GM10266 (cell line): ENCODE data around the gene NCOR2.

Source experiments
- DNase-seq: peaks from one replicate; pipeline ENCODE4 v3.0.0; 2012; ENCODE audit errors: extremely low spot score
- TF ChIP-seq, protein P1 (sequence below): IDR thresholded peaks from 2 replicates; pipeline ENCODE4 v1.5.1; 2012; ENCODE audit warnings: mild to moderate bottlenecking, low read depth; ENCODE audit not compliant: control insufficient read depth, insufficient read depth; ENCODE audit errors: missing control alignments

NCOR2 gene

DNA sequence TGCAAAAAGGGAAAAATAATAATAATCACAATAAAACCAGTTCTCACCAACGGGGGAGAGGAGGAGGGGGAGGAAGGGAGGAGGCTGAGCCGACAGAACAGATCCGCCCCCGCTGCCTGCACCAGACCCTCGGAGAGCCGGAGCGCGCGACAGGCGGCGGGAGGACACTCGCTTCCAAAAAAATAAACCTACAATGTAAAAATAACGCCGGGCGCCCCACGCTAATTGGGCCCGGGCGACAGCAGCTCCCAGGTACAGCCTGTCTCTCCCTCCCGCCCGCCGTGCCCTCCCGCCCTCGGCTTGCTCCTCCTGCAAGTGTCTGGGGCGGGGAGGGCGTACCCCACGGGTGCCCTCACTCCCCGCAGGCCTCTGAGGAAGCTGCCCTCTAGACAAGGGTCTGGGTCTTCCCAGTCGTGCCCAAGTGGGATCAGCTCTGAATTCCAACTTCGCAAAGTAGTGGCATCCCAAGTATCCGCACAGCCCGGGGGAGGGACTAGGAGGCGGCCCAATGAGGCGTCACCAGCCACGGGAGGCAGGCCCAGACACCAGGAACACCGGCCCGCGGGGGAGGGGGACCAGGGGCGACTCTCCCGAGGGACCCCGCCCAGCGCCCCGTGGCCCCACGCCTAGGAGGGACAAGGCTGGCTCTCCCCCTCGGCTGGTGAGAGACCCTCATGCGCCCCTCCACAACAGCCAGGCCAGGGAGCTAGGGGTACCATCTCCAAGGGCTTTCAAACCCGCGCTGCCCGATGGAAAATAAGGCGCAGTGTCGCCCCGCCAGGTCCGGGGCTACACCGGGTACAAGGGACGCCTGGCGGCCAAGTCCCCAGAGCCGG, 1.0 kb downstream of the NCOR2 start:
- TF ChIP-seq, protein P1, sequence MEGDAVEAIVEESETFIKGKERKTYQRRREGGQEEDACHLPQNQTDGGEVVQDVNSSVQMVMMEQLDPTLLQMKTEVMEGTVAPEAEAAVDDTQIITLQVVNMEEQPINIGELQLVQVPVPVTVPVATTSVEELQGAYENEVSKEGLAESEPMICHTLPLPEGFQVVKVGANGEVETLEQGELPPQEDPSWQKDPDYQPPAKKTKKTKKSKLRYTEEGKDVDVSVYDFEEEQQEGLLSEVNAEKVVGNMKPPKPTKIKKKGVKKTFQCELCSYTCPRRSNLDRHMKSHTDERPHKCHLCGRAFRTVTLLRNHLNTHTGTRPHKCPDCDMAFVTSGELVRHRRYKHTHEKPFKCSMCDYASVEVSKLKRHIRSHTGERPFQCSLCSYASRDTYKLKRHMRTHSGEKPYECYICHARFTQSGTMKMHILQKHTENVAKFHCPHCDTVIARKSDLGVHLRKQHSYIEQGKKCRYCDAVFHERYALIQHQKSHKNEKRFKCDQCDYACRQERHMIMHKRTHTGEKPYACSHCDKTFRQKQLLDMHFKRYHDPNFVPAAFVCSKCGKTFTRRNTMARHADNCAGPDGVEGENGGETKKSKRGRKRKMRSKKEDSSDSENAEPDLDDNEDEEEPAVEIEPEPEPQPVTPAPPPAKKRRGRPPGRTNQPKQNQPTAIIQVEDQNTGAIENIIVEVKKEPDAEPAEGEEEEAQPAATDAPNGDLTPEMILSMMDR: no peak

DNA sequence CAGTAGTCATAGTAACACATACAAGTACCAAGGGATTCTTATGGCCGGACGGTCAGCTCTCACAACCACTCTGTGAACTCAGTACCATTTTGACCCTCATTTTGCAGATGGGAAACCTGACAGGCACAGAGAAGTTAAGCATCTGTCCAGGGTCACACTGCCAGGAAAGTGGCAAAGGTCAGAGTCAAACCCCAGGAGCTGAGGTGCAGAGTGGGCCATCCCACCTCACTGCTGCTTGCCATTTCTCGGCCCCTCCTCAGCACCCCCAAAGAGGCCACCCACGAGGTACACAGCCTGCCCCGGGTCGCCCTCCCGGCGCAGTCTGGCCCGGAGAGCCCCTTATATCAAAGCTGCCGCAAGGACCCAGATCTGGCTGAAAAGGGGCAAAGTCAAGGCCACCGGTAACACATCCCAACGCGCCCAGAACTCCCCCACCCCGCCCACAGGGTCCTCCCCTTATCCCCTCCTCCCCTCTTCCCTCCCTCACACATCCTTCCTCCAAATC, 1.7 kb downstream of the NCOR2 start:
- no peak for DNase-seq
- TF ChIP-seq, protein P1: no peak

More for the DNA sequence above, 1.0 kb downstream of the NCOR2 start:
- DNase-seq: peak; percentile 85

DNA sequence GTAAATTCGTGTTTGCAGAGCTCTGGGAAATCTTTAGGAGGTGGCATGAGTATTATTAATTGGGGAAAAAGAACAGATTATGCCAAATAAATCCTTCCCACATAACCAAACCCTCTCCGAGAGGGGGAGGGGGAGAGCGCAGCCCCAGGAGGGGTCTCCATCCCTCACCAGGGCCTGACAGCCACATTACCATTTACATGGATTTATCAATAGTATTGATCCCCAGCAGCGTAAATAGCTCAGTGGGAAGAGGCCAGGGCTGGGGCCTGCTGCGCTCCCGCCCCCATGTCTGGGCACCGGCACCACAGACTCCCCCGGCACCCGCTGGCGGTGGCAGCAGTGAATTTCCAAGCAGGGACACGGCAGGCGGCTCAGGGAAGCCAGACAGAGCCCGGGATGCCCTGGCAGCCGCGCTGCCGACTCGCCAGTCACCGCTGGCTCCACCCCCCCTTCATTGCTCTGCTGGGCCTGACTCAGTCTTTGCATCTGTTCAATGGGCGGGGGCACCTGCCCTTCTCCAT, 2.4 kb downstream of the NCOR2 start:
- no peak for DNase-seq
- TF ChIP-seq, protein P1: no peak

DNA sequence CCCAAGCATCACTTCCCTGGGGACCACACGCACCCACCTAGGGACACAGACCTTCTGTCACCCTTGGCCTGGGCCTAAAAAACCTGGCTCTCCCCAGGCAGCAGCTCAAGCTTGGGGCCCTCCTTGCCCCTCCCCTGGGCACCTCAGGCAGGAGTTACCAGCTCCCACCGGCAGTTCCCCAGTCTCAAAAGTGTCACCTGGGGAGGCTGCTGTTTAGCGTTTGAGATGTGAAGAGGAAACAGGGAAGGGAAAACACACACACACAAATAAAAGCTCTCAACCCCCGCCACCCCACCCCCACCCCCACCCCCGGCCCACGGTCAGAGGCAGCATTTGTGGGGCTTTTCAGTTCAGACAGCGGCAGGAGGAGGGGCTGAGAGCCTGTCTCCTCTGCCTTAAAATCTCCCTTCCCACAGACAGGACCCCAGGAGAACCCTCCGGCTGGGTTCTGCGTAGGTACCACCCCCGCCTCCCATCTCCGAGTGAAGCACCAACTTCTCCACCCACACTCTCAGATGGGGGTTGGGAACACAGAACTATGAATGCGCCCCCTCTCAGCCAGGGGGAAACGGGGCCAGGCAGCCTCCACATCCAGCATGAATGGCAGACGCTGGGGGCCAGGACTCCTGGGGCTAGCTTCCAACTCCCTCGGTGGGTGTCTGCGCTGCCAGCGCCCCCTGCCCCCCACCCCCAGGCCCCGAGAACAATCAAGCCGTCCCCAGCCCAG, 3.0 kb downstream of the NCOR2 start:
- TF ChIP-seq, protein P1: no peak

DNA sequence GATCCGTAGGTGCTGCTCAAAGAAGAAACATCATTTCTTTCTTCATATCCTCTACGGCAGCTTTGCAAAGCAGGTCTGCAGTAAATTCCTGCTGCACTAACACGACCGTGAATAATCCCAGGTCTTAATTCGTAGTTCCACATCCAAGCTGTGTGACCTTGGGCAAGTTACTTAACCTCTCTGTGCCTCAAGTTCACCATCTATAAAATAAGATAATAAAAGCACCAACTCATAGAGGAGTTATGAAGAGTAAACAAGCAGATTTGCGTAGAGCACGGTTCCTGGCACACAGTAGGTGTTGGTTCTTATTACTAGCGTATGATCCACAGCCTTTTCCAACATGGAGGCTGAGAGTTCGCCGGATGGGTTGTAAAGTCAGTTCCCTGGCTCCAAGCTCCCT, 3.6 kb downstream of the NCOR2 start:
- DNase-seq: no peak
- TF ChIP-seq, protein P1: no peak

More for the DNA sequence above, 3.0 kb downstream of the NCOR2 start:
- peak; percentile 61 for DNase-seq

DNA sequence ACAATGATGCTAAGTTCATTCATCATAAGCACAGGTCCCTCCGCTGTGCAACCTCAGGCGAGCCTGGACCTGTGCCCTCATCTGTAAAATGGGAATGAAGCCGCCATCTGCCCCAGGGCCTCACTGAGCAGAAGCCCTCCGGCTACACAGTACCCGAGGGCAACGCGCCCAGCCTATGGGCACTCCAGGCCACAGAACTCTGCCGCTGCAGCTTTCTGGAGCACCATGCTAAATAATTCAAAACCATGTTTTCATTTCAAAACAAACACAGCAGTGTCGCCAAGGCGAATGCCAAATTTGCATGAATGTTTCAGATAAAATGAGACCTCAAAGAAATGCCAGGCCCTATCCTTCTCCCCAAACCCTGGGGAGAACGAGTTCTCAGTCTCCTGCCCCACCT, 4.0 kb downstream of the NCOR2 start:
- TF ChIP-seq, protein P1: no peak
- DNase-seq: no peak

DNA sequence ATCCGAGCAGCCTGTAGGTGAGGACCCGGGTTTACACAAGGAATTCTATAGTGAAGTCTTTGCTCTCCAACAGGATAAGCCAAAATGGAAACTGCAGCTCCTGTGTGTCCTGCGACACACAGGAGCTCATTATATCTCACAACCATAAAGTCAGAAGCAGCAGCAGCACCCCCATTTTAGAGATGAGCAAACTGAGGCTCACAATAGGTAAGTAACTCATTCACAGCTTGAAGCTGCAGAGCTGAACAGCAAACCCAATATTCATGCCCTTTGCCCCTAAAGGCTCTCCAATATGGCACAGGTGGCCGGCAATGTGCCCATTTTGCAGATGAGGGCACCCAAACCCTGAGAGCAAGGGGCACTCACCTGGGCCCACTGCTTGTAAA, 4.6 kb downstream of the NCOR2 start:
- TF ChIP-seq, protein P1: no peak

More for the DNA sequence above, 4.6 kb downstream of the NCOR2 start:
- no peak for DNase-seq
